Measurements from ENCODE around the gene PCDH15.

Gene PCDH15

DNA sequence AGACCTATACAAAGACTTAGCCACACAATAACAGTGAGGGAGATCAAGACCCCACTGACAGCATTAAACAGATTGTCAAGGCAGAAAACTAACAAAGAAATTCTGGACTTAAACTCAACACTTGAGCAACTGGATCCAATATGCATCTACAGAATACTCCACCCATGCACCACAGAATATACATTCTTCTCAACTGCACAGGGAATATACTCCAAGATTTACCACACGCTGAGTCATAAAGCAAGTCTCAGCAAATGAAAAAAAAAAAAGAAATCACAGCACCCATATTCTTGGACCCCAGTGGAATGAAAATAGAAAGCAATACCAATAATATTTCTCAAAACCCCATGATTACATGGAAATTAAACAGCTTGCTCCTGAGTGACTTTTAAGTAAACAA, 680.2 kb downstream of the PCDH15 start:
- DNase-seq = no peak

- DNase-seq = no peak
Observed at GRCh38 chr10:54108961-54109360, 692.1 kb downstream of the PCDH15 start.

GRCh38 chr10:54096892-54097291, 704.1 kb downstream of the PCDH15 start:
- no peak for DNase-seq

GRCh38 chr10:54094321-54094720, 706.7 kb downstream of the PCDH15 start:
- no peak for DNase-seq

GRCh38 chr10:54091237-54091636, 709.8 kb downstream of the PCDH15 start:
- DNase-seq = no peak

DNA sequence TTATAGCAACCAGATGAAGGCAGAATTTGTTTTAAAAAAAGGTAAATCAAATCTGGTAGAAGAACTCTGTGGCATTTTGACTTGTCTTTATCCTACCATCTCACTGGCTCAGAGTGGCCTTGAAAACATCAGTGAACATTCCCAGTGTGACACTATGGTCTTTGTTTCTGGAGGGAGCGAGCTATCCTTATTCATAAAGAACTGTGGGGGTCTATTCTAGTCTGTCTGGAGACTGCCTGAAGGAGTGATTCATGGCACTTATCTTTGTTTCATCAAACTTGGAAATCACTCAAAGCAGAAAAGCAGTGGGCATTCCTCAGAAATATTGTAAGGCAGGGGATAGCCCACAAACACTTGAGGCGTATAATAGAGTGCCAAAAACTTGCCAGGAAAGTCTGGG, 719.1 kb downstream of the PCDH15 start:
- DNase-seq = no peak

DNA sequence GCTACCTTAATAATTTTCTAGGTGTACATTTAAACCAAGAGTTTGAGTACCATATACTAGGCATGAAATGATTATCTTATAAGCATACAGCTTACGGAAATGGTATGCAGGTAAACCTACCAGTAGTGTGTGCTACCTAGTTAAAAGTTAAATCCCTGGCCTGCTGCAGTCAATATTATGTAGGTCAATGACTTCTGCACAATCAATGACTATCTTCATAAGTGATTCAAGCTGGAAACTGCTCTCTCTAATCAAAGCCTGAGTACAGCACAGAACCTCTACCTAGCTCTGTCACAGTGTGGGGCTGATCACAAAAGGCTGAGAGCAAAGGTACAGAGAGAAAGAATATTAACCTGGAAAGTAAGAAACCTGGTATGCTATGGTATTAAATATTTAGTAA, 733.7 kb downstream of the PCDH15 start:
- DNase-seq = no peak

- no peak for DNase-seq
Observed at GRCh38 chr10:54066646-54067045, 734.4 kb downstream of the PCDH15 start.

- no peak for DNase-seq
Observed at GRCh38 chr10:54065106-54065505, 735.9 kb downstream of the PCDH15 start.

DNA sequence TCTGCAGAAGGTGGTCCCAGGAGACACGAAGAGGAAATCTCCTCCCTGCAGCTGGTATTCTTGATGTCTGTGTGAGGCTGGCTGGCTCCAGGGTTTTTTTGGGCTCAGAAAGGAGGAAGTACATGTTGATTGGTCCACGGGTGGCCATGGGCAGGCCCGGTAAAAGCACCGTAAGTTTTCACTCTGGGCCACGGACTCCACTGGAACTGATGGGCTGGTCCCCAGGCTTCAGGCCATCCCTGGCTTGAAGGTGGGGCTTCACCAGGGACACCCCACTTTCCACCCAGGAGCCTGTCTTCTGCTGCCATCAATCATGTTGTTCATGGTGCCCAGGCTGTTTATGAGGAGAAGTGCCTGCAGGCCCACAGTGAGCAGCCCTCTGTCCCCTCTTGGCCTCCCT, 736.8 kb downstream of the PCDH15 start:
- no peak for DNase-seq

GRCh38 chr10:54063514-54063913, 737.5 kb downstream of the PCDH15 start:
- DNase-seq = no peak

GRCh38 chr10:54060572-54060971, 740.5 kb downstream of the PCDH15 start:
- DNase-seq = no peak

- no peak for DNase-seq
Observed at GRCh38 chr10:54057357-54057756, 743.7 kb downstream of the PCDH15 start.

DNA sequence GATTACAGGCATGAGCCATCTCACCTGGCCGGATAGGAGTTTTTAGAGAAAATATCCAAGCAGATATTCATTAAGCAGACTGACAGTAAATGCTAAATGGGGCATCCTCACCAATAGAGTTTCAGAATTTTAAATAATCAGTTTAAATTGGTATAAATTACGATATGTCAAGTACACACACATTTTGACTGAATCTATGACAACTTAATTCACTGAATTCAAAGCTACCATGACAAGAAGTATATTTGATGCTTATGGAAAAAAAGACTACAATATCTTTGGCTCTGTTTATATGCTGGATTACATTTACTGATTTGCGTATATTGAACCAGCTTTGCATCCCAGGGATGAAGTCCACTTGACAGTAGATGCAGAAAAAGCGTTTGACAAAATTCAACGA, 774.7 kb downstream of the PCDH15 start:
- no peak for DNase-seq

GRCh38 chr10:54011117-54011516, 789.9 kb downstream of the PCDH15 start:
- no peak for DNase-seq

DNA sequence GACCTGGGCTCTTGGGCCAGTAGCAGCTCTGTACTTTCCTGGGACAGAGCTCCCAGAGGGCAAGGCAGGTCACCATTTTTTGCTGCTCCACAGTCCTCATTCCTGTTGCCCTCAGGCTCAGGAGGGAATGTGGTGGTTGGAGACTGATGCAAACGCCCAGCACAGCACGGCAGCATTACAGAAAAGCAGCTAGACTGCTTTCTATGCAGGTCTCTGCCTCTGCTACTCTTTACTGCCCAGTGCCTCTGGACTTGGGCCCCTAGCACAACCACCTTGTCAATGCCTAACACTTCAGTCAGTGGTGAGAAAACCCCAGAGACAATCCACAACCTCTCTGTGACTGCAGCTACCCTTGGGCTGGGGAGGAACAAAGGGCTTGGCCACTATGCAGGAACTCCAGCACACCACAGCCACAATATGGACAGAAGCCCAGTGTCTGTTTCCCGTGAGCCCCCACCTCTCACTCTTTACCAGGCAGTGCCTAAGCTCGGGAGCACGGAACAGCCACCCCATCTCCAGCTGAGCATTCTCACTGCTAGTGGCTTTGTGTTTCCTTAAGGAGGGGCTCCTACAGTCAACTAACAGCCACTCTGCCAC, 790.6 kb downstream of the PCDH15 start:
- DNase-seq = no peak

DNA sequence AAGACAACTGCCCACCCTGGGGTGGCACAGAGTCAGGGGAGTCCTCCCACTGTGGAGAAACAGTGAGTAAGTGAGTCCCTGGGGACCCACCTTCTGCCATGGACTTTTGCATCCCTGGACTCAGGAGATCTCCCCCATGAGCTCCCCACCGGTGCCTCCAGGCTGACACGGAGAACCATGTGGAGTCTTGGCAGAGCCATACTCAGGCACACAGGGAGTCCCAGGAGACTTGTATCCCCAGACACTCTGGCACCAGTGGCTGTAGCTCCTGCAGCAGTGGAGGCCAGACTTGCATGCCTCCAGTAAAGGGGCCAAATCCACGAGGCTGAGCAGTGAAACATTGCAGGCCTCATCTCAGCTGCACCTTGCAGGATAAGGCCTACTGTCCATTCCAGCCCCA, 791.4 kb downstream of the PCDH15 start:
- no peak for DNase-seq

GRCh38 chr10:54002077-54002476, 799.0 kb downstream of the PCDH15 start:
- DNase-seq = no peak

DNA sequence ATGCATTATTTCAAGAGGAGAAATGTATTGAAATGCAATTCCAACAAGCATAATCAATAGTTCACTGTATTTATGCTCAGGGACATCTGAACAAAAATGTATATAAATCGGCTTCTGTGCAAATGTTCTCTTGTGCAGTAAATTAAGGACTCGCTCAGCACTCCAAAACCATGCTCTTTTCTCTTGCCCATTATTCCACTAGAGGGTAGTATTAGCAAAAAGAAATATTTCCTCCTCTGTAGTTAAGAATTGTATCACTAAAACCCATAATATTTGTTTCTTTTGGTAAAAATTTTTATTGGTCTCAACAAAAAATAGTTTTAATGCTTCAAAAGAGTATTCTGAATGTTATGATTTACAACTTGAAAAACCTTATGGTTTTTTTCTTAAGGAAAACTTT, 803.1 kb downstream of the PCDH15 start:
- DNase-seq = no peak

GRCh38 chr10:53990799-53991238, 810.2 kb downstream of the PCDH15 start:
- DNase-seq = no peak

- no peak for DNase-seq
Observed at GRCh38 chr10:53983431-53983830, 817.6 kb downstream of the PCDH15 start.

GRCh38 chr10:53980210-53980609, 820.8 kb downstream of the PCDH15 start:
- no peak for DNase-seq

- DNase-seq = no peak
Observed at GRCh38 chr10:53978301-53978700, 822.7 kb downstream of the PCDH15 start.

DNA sequence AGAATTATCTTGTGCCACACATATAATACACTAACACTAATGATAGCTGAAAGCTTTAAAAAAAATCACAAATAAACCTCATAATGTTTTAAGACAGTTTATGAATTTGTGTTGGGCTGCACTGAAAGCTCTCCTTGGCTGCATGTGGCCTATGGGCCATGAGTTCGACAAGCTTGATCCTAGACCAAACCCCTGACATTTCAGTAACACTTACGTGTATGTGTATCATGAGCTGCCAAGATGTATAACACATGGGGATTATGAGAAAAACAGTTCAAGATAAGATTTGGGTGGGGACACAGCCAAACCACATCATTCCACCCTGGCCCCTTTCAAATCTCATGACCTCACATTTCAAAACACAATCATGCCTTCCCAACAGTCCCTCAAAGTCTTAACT, 823.8 kb downstream of the PCDH15 start:
- DNase-seq = no peak

DNA sequence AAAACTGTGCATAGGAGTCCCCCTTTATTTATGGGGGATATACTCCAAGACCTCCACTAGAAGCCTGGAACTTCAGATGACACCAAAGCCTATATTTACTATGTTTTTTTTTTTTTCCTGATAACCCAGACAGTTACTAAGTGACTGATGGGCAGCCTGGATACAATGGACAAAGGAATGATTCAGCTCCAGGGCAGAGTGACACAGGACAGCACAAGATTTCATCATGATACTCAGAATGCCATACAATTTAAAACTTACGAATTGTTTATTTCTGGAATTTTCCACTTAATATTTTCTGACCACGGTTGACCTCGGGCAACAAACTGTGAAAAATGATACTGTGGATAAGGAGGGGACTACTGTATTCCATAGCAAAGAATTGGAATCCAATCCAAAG, 843.6 kb downstream of the PCDH15 start:
- no peak for DNase-seq

GRCh38 chr10:53955091-53955490, 845.9 kb downstream of the PCDH15 start:
- no peak for DNase-seq

Data from NCI-H510A (cell line).